HG03457 (cell line): ENCODE measurements around the gene PRPH.

Experiments
- ATAC-seq: cut with Tn5 transposase; IDR thresholded peaks from one replicate; pipeline ENCODE4 v1.9.1; 2021; ENCODE audit warnings: moderate number of reproducible peaks; ENCODE audit not compliant: unreplicated experiment

The PRPH gene

DNA sequence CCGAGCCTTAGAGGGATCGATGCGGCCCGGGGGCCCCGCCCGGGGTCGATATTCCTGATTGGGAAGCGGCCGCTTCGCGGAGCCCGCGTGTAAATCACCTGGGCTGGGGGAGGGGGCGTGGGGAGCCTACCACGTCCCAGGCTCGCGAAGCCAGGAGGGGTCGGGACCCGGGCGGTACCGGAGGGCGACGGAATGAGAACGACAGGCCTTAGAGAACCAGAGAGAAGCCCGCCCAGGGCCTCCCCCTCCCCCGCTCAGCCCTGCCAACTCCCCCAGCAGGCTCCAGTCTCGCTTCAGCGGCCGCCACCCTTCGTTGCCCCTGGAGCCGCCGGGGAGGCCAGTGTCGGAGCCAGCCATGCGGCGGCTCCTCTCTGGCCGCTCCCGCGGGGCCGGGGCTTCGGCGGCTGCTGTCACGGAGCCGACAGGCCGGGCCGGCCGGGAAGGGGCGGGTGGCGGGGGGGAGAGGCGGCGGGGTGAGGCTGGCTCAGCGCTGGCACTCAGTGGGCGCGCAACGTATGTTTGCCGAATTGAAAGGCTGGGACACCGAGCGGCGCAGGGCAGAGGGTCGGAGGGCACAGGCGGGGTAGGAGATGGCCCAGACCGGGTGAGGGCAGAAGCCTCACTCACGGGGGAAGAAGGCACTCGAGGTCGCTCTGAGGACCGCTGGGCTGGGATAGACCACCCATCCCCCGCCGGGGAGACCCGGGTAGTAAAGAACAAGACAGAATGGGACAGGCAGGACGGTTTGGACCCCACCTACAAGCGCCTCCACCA is 50.3 kb downstream of the PRPH start:
- ATAC-seq, result no peak

GRCh38 chr12:49345825-49346658 is 51.1 kb downstream of the PRPH start:
- no peak for ATAC-seq

GRCh38 chr12:49346659-49347310 is 51.8 kb downstream of the PRPH start, which contains the start of gene DNAJC22:
TSS of gene DNAJC22 (plus strand) at chr12:49346888. CDS start at chr12:49348873, 1,985 bp downstream.
- no peak for ATAC-seq

DNA sequence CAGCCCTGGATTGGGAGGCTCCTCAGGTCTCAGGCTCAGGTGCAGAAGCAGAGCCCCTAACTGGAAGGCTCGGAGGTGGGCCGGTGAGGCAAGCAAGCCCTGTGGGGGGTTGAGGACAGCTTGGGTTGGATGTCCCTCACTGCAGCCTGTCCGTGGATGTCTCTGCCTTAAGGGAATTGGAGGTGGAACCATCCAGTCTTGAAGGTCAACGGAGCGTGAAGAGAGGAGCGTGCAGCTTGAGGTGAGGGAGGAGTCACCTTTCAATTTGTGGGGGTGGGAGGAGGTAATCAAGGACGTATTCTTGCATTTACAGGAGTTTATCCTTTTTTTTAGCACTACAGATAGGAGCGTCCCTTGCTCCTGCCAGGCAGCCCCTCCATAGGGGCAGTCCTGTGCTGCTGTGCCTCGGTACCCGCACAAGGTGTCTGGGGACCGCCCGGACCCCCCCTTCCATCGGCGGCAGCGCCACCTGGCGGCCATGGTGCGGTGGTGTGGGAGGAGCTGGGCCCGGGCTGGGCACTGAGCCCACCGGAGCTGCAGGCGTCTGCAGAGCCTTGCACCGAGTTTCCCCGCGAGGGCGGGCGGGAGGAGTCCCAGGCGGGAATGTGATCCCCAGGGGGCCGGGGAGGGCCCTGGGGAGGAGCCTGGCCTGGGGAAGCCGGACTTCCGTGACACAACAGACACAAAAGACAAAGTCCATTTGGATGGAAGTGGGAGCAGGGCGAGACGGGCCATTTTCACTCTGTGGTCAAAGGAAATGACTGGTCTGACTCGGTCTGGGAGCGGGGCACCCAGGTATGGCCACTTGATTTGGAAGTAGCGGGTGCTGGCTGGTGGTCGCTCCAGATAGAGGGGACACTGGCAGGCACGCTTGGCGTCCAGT is 52.6 kb downstream of the PRPH start:
- no peak for ATAC-seq
